ENCODE data around the gene ZNF418.
A peak's percentile ranks its signal among the peaks of the same experiment; 100 is the strongest.

The ZNF418 gene

GRCh38 chr19:57927587-57927986, 7.6 kb downstream of the ZNF418 start:
- TF ChIP-seq CTCF (IDR thresholded peaks at IDR 0.05; ENCODE audit: low read length, missing control alignments): no peak
- DNase-seq (ENCODE audit: low read depth): no peak
- H3K4me3 ChIP-seq (replicated peaks; ENCODE audit: low read depth, low read length): no peak overlapping the region

GRCh38 chr19:57916168-57916995, 18.8 kb downstream of the ZNF418 start, which contains the start of gene ZNF417:
Gene ZNF417, minus strand, starts transcription at chr19:57916592. Its CDS starts 181 bp downstream, at chr19:57916411.
- peak; percentile 97 for DNase-seq (ENCODE audit: low read depth)
- H3K4me3 ChIP-seq (replicated peaks; ENCODE audit: low read depth, low read length): peak within 1 kb of the TSS; percentile 62
- TF ChIP-seq CTCF (IDR thresholded peaks at IDR 0.05; ENCODE audit: low read length, missing control alignments): peak; percentile 34

GRCh38 chr19:57914531-57914930, 20.7 kb downstream of the ZNF418 start:
- DNase-seq (ENCODE audit: low read depth): no peak
- H3K4me3 ChIP-seq (replicated peaks; ENCODE audit: low read depth, low read length): no peak overlapping the region

DNA sequence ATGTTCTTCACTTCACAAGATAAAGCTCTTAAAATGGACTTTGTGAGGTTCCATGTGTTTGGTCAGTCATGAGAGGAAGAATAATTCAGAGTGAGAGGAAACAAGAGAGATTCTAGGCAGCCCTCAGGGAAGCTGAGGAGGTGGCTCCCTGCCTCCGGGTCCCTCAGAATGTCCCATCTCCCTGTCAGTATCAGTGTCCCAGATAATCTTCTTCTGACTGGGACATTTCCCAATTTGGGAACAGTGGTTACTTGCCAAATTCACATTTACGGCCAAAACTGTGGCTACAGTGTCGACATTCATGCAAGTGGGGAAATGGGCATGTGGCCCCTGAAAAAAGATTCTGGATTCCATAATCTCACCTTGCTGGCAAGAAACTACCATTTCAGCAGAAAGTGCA, 27.8 kb downstream of the ZNF418 start:
- no peak for TF ChIP-seq CTCF (IDR thresholded peaks at IDR 0.05; ENCODE audit: low read length, missing control alignments)

More at GRCh38 chr19:57914531-57914930, 20.7 kb downstream of the ZNF418 start:
- TF ChIP-seq CTCF (IDR thresholded peaks at IDR 0.05; ENCODE audit: low read length, missing control alignments): no peak

GRCh38 chr19:57905258-57905657, 29.9 kb downstream of the ZNF418 start:
- no peak for DNase-seq (ENCODE audit: low read depth)
- no peak for TF ChIP-seq CTCF (IDR thresholded peaks at IDR 0.05; ENCODE audit: low read length, missing control alignments)
- H3K4me3 ChIP-seq (replicated peaks; ENCODE audit: low read depth, low read length): no peak overlapping the region

More for the DNA sequence above, 27.8 kb downstream of the ZNF418 start:
- DNase-seq (ENCODE audit: low read depth): no peak
- no peak overlapping the region for H3K4me3 ChIP-seq (replicated peaks; ENCODE audit: low read depth, low read length)

DNA sequence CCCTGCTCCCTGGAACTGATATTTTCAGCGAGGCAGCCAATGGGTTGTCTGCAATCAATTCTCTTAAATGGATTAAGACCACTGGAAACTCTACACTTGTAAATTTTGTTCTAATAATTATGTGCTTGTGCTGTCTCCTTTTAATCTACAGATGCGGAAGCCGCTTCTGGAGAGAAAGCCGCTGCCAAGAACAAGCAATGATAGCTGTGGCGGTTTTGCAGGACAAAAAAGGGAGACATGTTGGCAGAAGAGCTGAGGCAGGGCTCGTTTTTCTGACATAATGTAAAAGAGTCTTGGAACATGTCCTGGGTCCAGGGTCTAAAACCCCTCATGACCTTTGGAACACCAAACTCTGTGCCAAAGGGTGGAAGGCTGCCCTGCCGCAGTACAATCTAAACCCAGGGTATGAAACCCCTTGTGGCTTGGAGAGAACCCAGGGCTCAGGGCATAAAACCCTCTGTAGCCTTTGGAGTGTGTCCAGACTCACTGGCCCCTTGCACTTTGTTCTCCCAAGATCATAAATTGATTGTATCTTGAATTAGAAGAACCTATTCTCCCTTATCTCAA, 31.5 kb downstream of the ZNF418 start:
- TF ChIP-seq CTCF (IDR thresholded peaks at IDR 0.05; ENCODE audit: low read length, missing control alignments): no peak
- H3K4me3 ChIP-seq (replicated peaks; ENCODE audit: low read depth, low read length): no peak overlapping the region
- no peak for DNase-seq (ENCODE audit: low read depth)

Measured in fibroblast of pulmonary artery (primary cell).